A204.1 (cell line): ENCODE results near the gene PML.

Experiments
- FAIRE-seq: peaks from 2 replicates; lab custom pipeline; 2012; peaks lifted over from hg19 to GRCh38; lab: Jason Lieb, UNC

The PML gene

GRCh38 chr15:73994413-73994883 is at the start of gene PML:
Gene PML, plus strand, starts transcription at chr15:73994716. Its CDS starts 97 bp downstream, at chr15:73994813.
- FAIRE-seq: peak; percentile 98

GRCh38 chr15:73945130-73945508 is 49.4 kb upstream of the PML start:
- no peak for FAIRE-seq

GRCh38 chr15:73946046-73946721 is 48.3 kb upstream of the PML start:
- FAIRE-seq: no peak

GRCh38 chr15:73946795-73947370 is 47.6 kb upstream of the PML start:
- FAIRE-seq: no peak

- no peak for FAIRE-seq
These were observed 46.9 kb upstream of the PML start for GRCh38 chr15:73947651-73948050.

GRCh38 chr15:73948396-73948795 is 46.1 kb upstream of the PML start:
- FAIRE-seq: no peak

- FAIRE-seq: no peak
These were observed 45.5 kb upstream of the PML start for GRCh38 chr15:73948982-73949381.

- no peak for FAIRE-seq
These were observed 45.0 kb upstream of the PML start for GRCh38 chr15:73949496-73949895.

- FAIRE-seq: no peak
These were observed 44.1 kb upstream of the PML start for GRCh38 chr15:73950479-73950830.

GRCh38 chr15:73950831-73951561 is 43.5 kb upstream of the PML start:
- no peak for FAIRE-seq

- no peak for FAIRE-seq
These were observed 42.9 kb upstream of the PML start for GRCh38 chr15:73951601-73952000.

GRCh38 chr15:73952171-73952912 is 42.2 kb upstream of the PML start:
- FAIRE-seq: no peak

GRCh38 chr15:73952913-73953750 is 41.4 kb upstream of the PML start:
- FAIRE-seq: no peak

GRCh38 chr15:73954188-73955145 is 40.0 kb upstream of the PML start:
- FAIRE-seq: no peak

GRCh38 chr15:73955326-73955725 is 39.2 kb upstream of the PML start:
- no peak for FAIRE-seq

- no peak for FAIRE-seq
These were observed 38.4 kb upstream of the PML start for GRCh38 chr15:73955861-73956742.

- FAIRE-seq: no peak
These were observed 37.8 kb upstream of the PML start for GRCh38 chr15:73956743-73957135.

- FAIRE-seq: no peak
These were observed 37.2 kb upstream of the PML start for GRCh38 chr15:73957276-73957675.

GRCh38 chr15:73957785-73958184 is 36.7 kb upstream of the PML start:
- FAIRE-seq: no peak
